GM21367 (cell line): ENCODE measurements around the gene HOXD3.

Source experiments
- ATAC-seq: cut with Tn5 transposase; IDR thresholded peaks from one replicate; pipeline ENCODE4 v1.9.1; 2021; ENCODE audit not compliant: unreplicated experiment

The HOXD3 gene

GRCh38 chr2:176156807-176157498 lies at the start of gene HOXD3:
TSS of gene HOXD3 (plus strand) at chr2:176157307. CDS start at chr2:176169115, 11,808 bp downstream.
- ATAC-seq = no peak

GRCh38 chr2:176107731-176108181 lies 49.4 kb upstream of the HOXD3 start:
- ATAC-seq = no peak

- no peak for ATAC-seq
Observed at GRCh38 chr2:176109192-176109901, 47.8 kb upstream of the HOXD3 start.

GRCh38 chr2:176109946-176110345 lies 47.2 kb upstream of the HOXD3 start:
- ATAC-seq = no peak

- no peak for ATAC-seq
Observed at GRCh38 chr2:176110415-176111308, 46.4 kb upstream of the HOXD3 start.

- ATAC-seq = no peak
Observed at GRCh38 chr2:176111309-176111663, 45.8 kb upstream of the HOXD3 start.

- no peak for ATAC-seq
Observed at GRCh38 chr2:176111846-176112374, 45.2 kb upstream of the HOXD3 start.

GRCh38 chr2:176112375-176113302 lies 44.5 kb upstream of the HOXD3 start:
- ATAC-seq = no peak

- no peak for ATAC-seq
Observed at GRCh38 chr2:176114120-176114929, 42.8 kb upstream of the HOXD3 start.

GRCh38 chr2:176114930-176115625 lies 42.0 kb upstream of the HOXD3 start:
- no peak for ATAC-seq

GRCh38 chr2:176115883-176116813 lies 41.0 kb upstream of the HOXD3 start, which contains the start of gene HOXD10:
TSS of gene HOXD10 (plus strand) at chr2:176116778. CDS start at chr2:176116834, 56 bp downstream.
- no peak for ATAC-seq

- ATAC-seq = no peak
Observed at GRCh38 chr2:176117162-176117822, 39.8 kb upstream of the HOXD3 start.

- ATAC-seq = no peak
Observed at GRCh38 chr2:176117823-176118371, 39.2 kb upstream of the HOXD3 start.

GRCh38 chr2:176118601-176119339 lies 38.3 kb upstream of the HOXD3 start:
- ATAC-seq = no peak

GRCh38 chr2:176120364-176121189 lies 36.5 kb upstream of the HOXD3 start:
- ATAC-seq = no peak
